Cardiac fibroblast (primary cell): Measurements from ENCODE around the gene NAT8.
"Not testable (repeated sequence)": the region's sequence is repeated elsewhere in the genome, so short reads cannot be mapped to it uniquely, and the experiment has no call there.

Source experiments
- DNase-seq, 2 donors: peaks; one replicate each; pipeline versions ENCODE4 v3.0.0 to v3.0.0-alpha.2; 2010; ENCODE audit warnings: low read depth in 2 of 2
- H3K4me3 ChIP-seq, 2 donors: replicated peaks in 1 of 2; 1 replicate in 1 of 2; 2 replicates in 1 of 2; pipeline ENCODE4 v1.5.1; 2011; ENCODE audit warnings: low read depth in 2 of 2, low read length in 2 of 2, mild to moderate bottlenecking in 2 of 2, moderate library complexity in 1 of 2
- CTCF ChIP-seq: IDR thresholded peaks from one replicate; pipeline ENCODE4 v1.5.1; 2011; ENCODE audit warnings: low read depth, mild to moderate bottlenecking, low read length, inconsistent platforms

The NAT8 gene

GRCh38 chr2:73669976-73670375 is 27.8 kb upstream of the NAT8 start:
- DNase-seq, H3K4me3 ChIP-seq: not testable (repeated sequence)

- not testable (repeated sequence) for H3K4me3 ChIP-seq, DNase-seq
These were observed 25.0 kb upstream of the NAT8 start for GRCh38 chr2:73667239-73667638.

GRCh38 chr2:73654175-73654574 is 12.0 kb upstream of the NAT8 start:
- H3K4me3 ChIP-seq, result no peak overlapping the region
- no peak for TF ChIP-seq CTCF
- no peak for DNase-seq

- no peak for DNase-seq
- no peak for TF ChIP-seq CTCF
- no peak overlapping the region for H3K4me3 ChIP-seq
These were observed 10.1 kb upstream of the NAT8 start for GRCh38 chr2:73652348-73652747.

- no peak overlapping the region for H3K4me3 ChIP-seq
- no peak for DNase-seq
- TF ChIP-seq CTCF, result no peak
These were observed 9.5 kb upstream of the NAT8 start for GRCh38 chr2:73651591-73652230.

- DNase-seq, H3K4me3 ChIP-seq: not testable (repeated sequence)
These were observed 5.5 kb upstream of the NAT8 start for GRCh38 chr2:73647690-73648089.

GRCh38 chr2:73641767-73642062 is 507 bp downstream of the NAT8 start:
- no peak overlapping the region for H3K4me3 ChIP-seq
- no peak for TF ChIP-seq CTCF

GRCh38 chr2:73640946-73641766 is 1.1 kb downstream of the NAT8 start:
- DNase-seq, result no peak
- TF ChIP-seq CTCF, result no peak
- no peak overlapping the region for H3K4me3 ChIP-seq

More at GRCh38 chr2:73641767-73642062, 507 bp downstream of the NAT8 start:
- DNase-seq, result no peak
